Measurements from ENCODE around the gene ABR. TPM values are rescaled to one million over a fixed set of nuclear protein-coding genes. Genes with fewer than 3 reads are reported as not detected.

The ABR gene
- total and polyA plus RNA-seq, 2 of the 8 experiments (the other 6 are each of a cell fraction or from before 2014, with no cell fraction given): 44.8 to 47.2 TPM

- POLR2A ChIA-PET (ENCODE audit: partially characterized antibody): interaction anchor here (0.8 to 1.4 kb wide), 3 partner anchors 12 to 153 kb away, joined by 3 to 4 read pairs (median 3); no protein-coding TSS in a partner anchor
- H4K91ac ChIP-seq (replicated peaks; ENCODE audit: insufficient read length, low read length): peak overlapping the region; percentile 74
- TF ChIP-seq E2F6 (IDR thresholded peaks at IDR 0.05): no peak
- no peak for TF ChIP-seq SP2 (IDR thresholded peaks at IDR 0.05; ENCODE audit: low read length)
- TF ChIP-seq RFX5 (IDR thresholded peaks at IDR 0.05; ENCODE audit: borderline replicate concordance, low read depth, low read length): peak; percentile 80
- no peak for TF ChIP-seq KDM1A (IDR thresholded peaks at IDR 0.05; ENCODE audit: borderline replicate concordance, low read length)
- no peak for TF ChIP-seq EZH2 (IDR thresholded peaks at IDR 0.05; ENCODE audit: low read depth, low read length, severe bottlenecking)
- TF ChIP-seq GABPA (IDR thresholded peaks at IDR 0.05; ENCODE audit: borderline replicate concordance, insufficient read depth, low read length): no peak
- TF ChIP-seq YY1 (IDR thresholded peaks at IDR 0.05; ENCODE audit: low read depth, low read length): no peak
- no peak for TF ChIP-seq CHD2 (IDR thresholded peaks at IDR 0.05; ENCODE audit: low read length)
- peak; percentile 88 for TF ChIP-seq CEBPB (IDR thresholded peaks at IDR 0.05; ENCODE audit: low read depth, low read length)
- peak; percentile 75 for TF ChIP-seq MAX (IDR thresholded peaks at IDR 0.05)
- TF ChIP-seq ASH2L (IDR thresholded peaks at IDR 0.05; ENCODE audit: low read length): no peak
- TF ChIP-seq SP4 (IDR thresholded peaks at IDR 0.05; ENCODE audit: low read length): no peak
These were observed 25.8 kb downstream of the ABR start for GRCh38 chr17:1153795-1154546.

More at GRCh38 chr17:1153795-1154546, 25.8 kb downstream of the ABR start:
- no peak for FAIRE-seq
- Histone ChIP-seq H3K79me2 (ENCODE audit: control insufficient read depth in 1 of 2, insufficient read depth in 2 of 2, low read length in 2 of 2) (no peaks in the 10 kb centered on the region), H3K27ac (ENCODE audit: low read depth, low read length) (no peak overlapping the region), H4K8ac (ENCODE audit: extremely low read depth, insufficient read depth, low read length) (peak overlapping the region; percentile 85), H2BK120ac (replicated peaks; ENCODE audit: low read depth, low read length) (no peak overlapping the region), H2AK5ac (ENCODE audit: low read depth, low read length) (0 out of 2 replicates have a peak overlapping the region, but pooled peaks have one; percentile 1), H3K56ac (replicated peaks; ENCODE audit: insufficient read length, low read depth, low read length) (no peak overlapping the region), H3K79me1 (ENCODE audit: low read depth, low read length) (peaks cover 3% of the 10 kb centered on the region; the same call in 1 of the 2 replicates), H3K4ac (replicated peaks; ENCODE audit: insufficient read length, low read depth, low read length) (no peak overlapping the region), H4K5ac (ENCODE audit: insufficient read length, low read depth, low read length) (no peak overlapping the region), H2AFZ (ENCODE audit: low read length) (no peak overlapping the region), H2BK20ac (ENCODE audit: low read length) (no peak overlapping the region), H3K23me2 (ENCODE audit: low read depth, low read length) (no peaks in the 10 kb centered on the region), H3K9ac (replicated peaks in 1 of 4; ENCODE audit: extremely low read depth in 1 of 4, low read depth in 3 of 4, low read length in 3 of 4) (no peak overlapping the region), H3K9me3 (ENCODE audit: insufficient read depth in 2 of 2, low read depth in 1 of 2, low read length in 1 of 2) (no peaks in the 10 kb centered on the region), H2BK12ac (ENCODE audit: low read depth, low read length) (0 out of 2 replicates have a peak overlapping the region, but pooled peaks have one; percentile 27), H3K4me3 (ENCODE audit: extremely low read depth in 1 of 4, insufficient read depth in 2 of 4, low read depth in 3 of 4, low read length in 4 of 4) (no peak overlapping the region), H3K4me1 (replicated peaks in 1 of 4; ENCODE audit: control insufficient read depth in 3 of 4, insufficient read depth in 4 of 4, low read length in 3 of 4) (peaks cover 0 to 5% (median 0%) of the 10 kb centered on the region in 4 experiments; a peak in 2 of 7 replicates), H3K4me2 (ENCODE audit: insufficient read depth in 1 of 2, low read depth in 2 of 2, low read length in 2 of 2) (no peak overlapping the region), H3K27me3 (replicated peaks in 1 of 4; ENCODE audit: control insufficient read depth in 3 of 4, extremely low read depth in 1 of 4, insufficient read depth in 3 of 4, low read length in 3 of 4) (no peaks in the 10 kb centered on the region), H2BK5ac (ENCODE audit: low read depth, low read length) (no peak overlapping the region), H3K18ac (ENCODE audit: extremely low read depth, low read length) (no peak overlapping the region), H3K36me3 (ENCODE audit: control insufficient read depth in 2 of 4, insufficient read depth in 4 of 4, low read length in 3 of 4) (0 out of 8 replicates have a peak, but pooled peaks cover 0 to 4% (median 0%) of the 10 kb centered on the region in 4 experiments), H3K14ac (ENCODE audit: insufficient read length) (no peak overlapping the region), H2BK15ac (ENCODE audit: low read length) (0 out of 2 replicates have a peak overlapping the region, but pooled peaks have one; percentile 61), H4K20me1 (replicated peaks in 1 of 2; ENCODE audit: control insufficient read depth in 1 of 2, insufficient read depth in 2 of 2, low read length in 2 of 2) (peaks cover 0 to 4% of the 10 kb centered on the region in 2 experiments), H3K23ac (ENCODE audit: insufficient read length) (no peak overlapping the region)
- DNase-seq (ENCODE audit: low read depth in 1 of 2, low spot score in 2 of 2): peak in 1 of 2 experiments; percentile 61
- WGBS, 2 experiments (ENCODE audit: extremely low coverage in 1 of 2, insufficient coverage in 1 of 2, insufficient read length in 1 of 2, insufficient replicate concordance in 2 of 2, low coverage in 1 of 2, low lambda C conversion rate in 2 of 2, missing lambda C conversion rate in 1 of 2): 79% methylated on average over 27 of the region's 30 CpGs; no CpG with 5 or more reads in 1 of the 2 experiments
- CTCF ChIA-PET (ENCODE audit: partially characterized antibody): interaction anchor here (1.1 kb wide), 2 partner anchors 13 to 31 kb away, joined by 3 to 5 read pairs; no protein-coding TSS in a partner anchor
